Thyroid gland (tissue), 4 donors: ENCODE measurements around the gene SELENOM. TPM values are rescaled to one million over a fixed set of nuclear protein-coding genes. Genes with fewer than 3 reads are reported as not detected.

ENCODE experiments used
- DNase-seq, 2 donors: peaks; one replicate each; pipeline ENCODE4 v3.0.0-alpha.2; 2019
- H3K27ac ChIP-seq, 3 donors: fragments of 200-600 bp; sonication (generic); 1 replicate in 2 of 3; 2 replicates in 1 of 3; pipeline ENCODE4 v1.5.1; 2016 to 2019; ENCODE audit warnings: mild to moderate bottlenecking in 1 of 3, moderate library complexity in 1 of 3
- H3K27me3 ChIP-seq: fragments of 200-600 bp; sonication (generic); one replicate; pipeline ENCODE4 v1.5.1; 2019
- H3K36me3 ChIP-seq, 2 donors: fragments of 200-600 bp; sonication (generic); one replicate each; pipeline ENCODE4 v1.5.1; 2016 to 2019
- H3K4me1 ChIP-seq, 2 donors: fragments of 200-600 bp; sonication (generic); one replicate each; pipeline ENCODE4 v1.5.1; 2017 to 2019
- H3K4me3 ChIP-seq, 3 donors: fragments of 200-600 bp; sonication (generic); replicated peaks in 1 of 3; 1 replicate in 2 of 3; 2 replicates in 1 of 3; pipeline ENCODE4 v1.5.1; 2016; ENCODE audit warnings: mild to moderate bottlenecking in 1 of 3
- H3K9me3 ChIP-seq: fragments of 200-600 bp; sonication (generic); one replicate; pipeline ENCODE4 v1.5.1; 2017
- CTCF ChIP-seq, 6 experiments: fragments of 200-600 bp in 3 of 6; fragments of 450-650 bp in 3 of 6; sonication (generic) in 3 of 6; IDR thresholded peaks; one replicate each; pipeline ENCODE4 v1.5.1; 2016 to 2019; ENCODE audit warnings: antibody characterized with exemption in 6 of 6, mild to moderate bottlenecking in 2 of 6, inconsistent platforms in 1 of 6, moderate library complexity in 1 of 6
- POLR2A ChIP-seq, 2 donors: fragments of 450-650 bp; IDR thresholded peaks; one replicate each; pipeline ENCODE4 v1.6.1; 2017; ENCODE audit warnings: antibody characterized with exemption in 2 of 2, mild to moderate bottlenecking in 2 of 2, moderate library complexity in 1 of 2
- WGBS, 2 donors: methylation state at CpG; one replicate each; pipeline ENCODE4 v1.1.5; 2017; 5-methylcytosine and 5-hydroxymethylcytosine counted together
- intact Hi-C: fragments of 100-400 bp; cut with DNase I; formaldehyde crosslinking; loops from one replicate; pipeline ENCODE4 v1.15.1; 2023
- total RNA-seq, 4 donors: library from RNA; depleted of rRNA; stranded (reverse); fragments of >200 nt; gene quantifications; one replicate each; pipeline ENCODE4 v1.2.3, GENCODE V29; 2016

The SELENOM gene
- total RNA-seq, 4 donors from 2014 or later, result 208 to 501 (median 314) TPM

GRCh38 chr22:31107894-31108218 is 488 bp upstream of the SELENOM start:
- no peaks in the 10 kb centered on the region for H3K9me3 ChIP-seq
- intact Hi-C loops, result loop anchor here (5.0 kb wide), 1 partner anchor 34 kb away; the partner anchor contains the start of gene PLA2G3
- H3K36me3 ChIP-seq, result peaks cover 3 to 11% of the 10 kb centered on the region in 2 donors
- peak overlapping the region; percentile 80 to 97 (median 87) for H3K27ac ChIP-seq
- DNase-seq, result no peak
- 1 to 2% methylated on average over 5 of the region's 5 CpGs for WGBS, 2 donors
- H3K27me3 ChIP-seq, result no peaks in the 10 kb centered on the region
- peaks cover 22 to 23% of the 10 kb centered on the region in 2 donors for H3K4me1 ChIP-seq
- peak in 1 of 6 experiments; percentile 8 for TF ChIP-seq CTCF (IDR thresholded peaks at IDR 0.05)
- no peak for TF ChIP-seq POLR2A (IDR thresholded peaks at IDR 0.05)
- peak overlapping the region in 2 of 3 donors; percentile 19 to 84 for H3K4me3 ChIP-seq

GRCh38 chr22:31106731-31107177 is 614 bp downstream of the SELENOM start:
- H3K36me3 ChIP-seq, result peaks cover 3 to 11% of the 10 kb centered on the region in 2 donors
- H3K27me3 ChIP-seq, result no peaks in the 10 kb centered on the region
- no peak for TF ChIP-seq POLR2A (IDR thresholded peaks at IDR 0.05)
- TF ChIP-seq CTCF (IDR thresholded peaks at IDR 0.05), result no peak
- no peak for DNase-seq
- no peaks in the 10 kb centered on the region for H3K9me3 ChIP-seq
- WGBS, 2 donors, result 45 to 70% methylated on average over 14 of the region's 14 CpGs
- peaks cover 22 to 23% of the 10 kb centered on the region in 2 donors for H3K4me1 ChIP-seq
- peak overlapping the region; percentile 13 to 84 (median 59) for H3K4me3 ChIP-seq
- intact Hi-C loops, result loop anchor here (5.0 kb wide), 1 partner anchor 36 kb away; the partner anchor contains the start of gene PLA2G3
- H3K27ac ChIP-seq, result peak overlapping the region; percentile 89 to 97 (median 93)

GRCh38 chr22:31106001-31106571 is 1.3 kb downstream of the SELENOM start:
- no peak for DNase-seq

GRCh38 chr22:31105282-31105929 is 2.0 kb downstream of the SELENOM start:
- Histone ChIP-seq H3K36me3 (peaks cover 11% of the 10 kb centered on the region in 2 donors), H3K4me3 (no peak overlapping the region), H3K4me1 (peaks cover 22 to 23% of the 10 kb centered on the region in 2 donors), H3K9me3 (no peaks in the 10 kb centered on the region), H3K27me3 (no peaks in the 10 kb centered on the region), H3K27ac (peak overlapping the region in 2 of 3 donors; percentile 93 to 97)
- TF ChIP-seq POLR2A (IDR thresholded peaks at IDR 0.05) (no peak), CTCF (IDR thresholded peaks at IDR 0.05) (no peak)
- DNase-seq, result no peak
- WGBS, 2 donors, result 90 to 96% methylated on average over 7 to 11 of the region's 11 CpGs
- intact Hi-C loops, result loop anchor here (5.0 kb wide), 1 partner anchor 37 kb away; the partner anchor contains the start of gene PLA2G3

More at GRCh38 chr22:31106001-31106571, 1.3 kb downstream of the SELENOM start:
- Histone ChIP-seq H3K4me1 (peaks cover 22 to 23% of the 10 kb centered on the region in 2 donors), H3K27me3 (no peaks in the 10 kb centered on the region), H3K36me3 (peaks cover 4 to 11% of the 10 kb centered on the region in 2 donors), H3K27ac (peak overlapping the region; percentile 89 to 97 (median 93)), H3K4me3 (peak overlapping the region in 1 of 3 donors; percentile 84), H3K9me3 (no peaks in the 10 kb centered on the region)
- TF ChIP-seq POLR2A (IDR thresholded peaks at IDR 0.05) (no peak), CTCF (IDR thresholded peaks at IDR 0.05) (no peak)
- WGBS, 2 donors, result 69 to 75% methylated on average over 4 of the region's 4 CpGs
- intact Hi-C loops, result loop anchor here (5.0 kb wide), 1 partner anchor 36 kb away; the partner anchor contains the start of gene PLA2G3

- Histone ChIP-seq H3K36me3 (peaks cover 15 to 17% of the 10 kb centered on the region in 2 donors), H3K27ac (no peak overlapping the region), H3K27me3 (no peaks in the 10 kb centered on the region), H3K9me3 (no peaks in the 10 kb centered on the region), H3K4me3 (no peak overlapping the region), H3K4me1 (peaks cover 22 to 23% of the 10 kb centered on the region in 2 donors)
- no peak for DNase-seq
- TF ChIP-seq POLR2A (IDR thresholded peaks at IDR 0.05) (no peak), CTCF (IDR thresholded peaks at IDR 0.05) (no peak)
- intact Hi-C loops, result loop anchor here (5.0 kb wide), 2 partner anchors 37 to 47 kb away; partner anchors contain the start of gene PLA2G3
- 53 to 63% methylated on average over 2 to 16 of the region's 35 CpGs for WGBS, 2 donors
These were observed 2.5 kb downstream of the SELENOM start for GRCh38 chr22:31104869-31105268.
